GM21515 (cell line): ENCODE data around the gene CREB3L1.
A peak's percentile ranks its signal among the peaks of the same experiment; 100 is the strongest.

Source experiments
- ATAC-seq: cut with Tn5 transposase; IDR thresholded peaks from one replicate; pipeline ENCODE4 v1.9.1; 2021; ENCODE audit not compliant: unreplicated experiment

The CREB3L1 gene

DNA sequence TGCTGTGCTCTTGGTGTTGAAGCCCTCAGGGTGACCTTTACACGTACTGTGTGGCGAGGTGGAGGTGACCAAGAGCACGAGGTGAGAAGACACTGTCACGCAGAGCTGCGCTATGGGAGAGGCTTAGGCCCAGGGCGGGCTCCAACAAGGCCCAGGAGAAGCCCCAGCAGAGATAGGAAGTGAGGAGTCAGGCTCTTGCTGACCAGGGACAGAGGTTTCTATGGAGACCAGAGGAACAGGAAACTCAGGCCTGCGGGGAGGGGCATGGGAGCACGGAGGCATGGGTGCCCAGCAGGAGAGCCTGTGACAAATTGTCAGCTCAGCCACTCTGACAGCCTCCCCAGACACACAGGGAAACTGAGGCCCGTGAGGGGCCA lies 85.6 kb downstream of the CREB3L1 start:
- ATAC-seq: no peak

DNA sequence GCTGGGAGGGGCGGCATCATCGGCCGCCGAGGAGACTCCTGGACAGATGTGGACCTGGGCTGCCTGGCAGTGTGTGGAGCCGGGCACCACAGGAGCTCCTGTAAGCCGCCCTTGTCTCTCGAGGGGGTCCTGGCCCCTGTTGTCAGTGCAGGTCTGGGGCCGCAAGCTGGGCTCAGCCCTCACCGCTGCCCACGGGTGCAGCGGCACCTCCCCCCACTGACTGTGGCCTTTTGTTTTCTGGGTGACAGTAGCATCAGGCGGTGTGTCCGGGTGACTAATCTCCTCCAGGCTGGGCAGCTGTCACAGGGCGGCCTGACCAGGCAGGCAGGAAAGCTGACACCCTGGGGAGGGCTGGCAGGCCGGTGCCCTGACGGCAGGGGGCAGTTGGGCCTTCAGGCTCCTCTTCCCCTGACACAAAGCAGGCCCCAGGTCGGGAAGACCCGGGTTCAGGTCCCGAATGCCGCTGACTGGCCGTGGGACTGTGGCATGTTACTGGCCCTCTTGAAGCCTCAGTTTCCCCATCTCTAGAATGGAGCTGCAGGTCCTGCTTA lies 86.1 kb downstream of the CREB3L1 start:
- ATAC-seq: no peak

- no peak for ATAC-seq
Measured at GRCh38 chr11:46364056-46364455, 86.6 kb downstream of the CREB3L1 start.

GRCh38 chr11:46364791-46365190 lies 87.3 kb downstream of the CREB3L1 start:
- ATAC-seq: no peak

GRCh38 chr11:46366260-46366659 lies 88.8 kb downstream of the CREB3L1 start:
- no peak for ATAC-seq

DNA sequence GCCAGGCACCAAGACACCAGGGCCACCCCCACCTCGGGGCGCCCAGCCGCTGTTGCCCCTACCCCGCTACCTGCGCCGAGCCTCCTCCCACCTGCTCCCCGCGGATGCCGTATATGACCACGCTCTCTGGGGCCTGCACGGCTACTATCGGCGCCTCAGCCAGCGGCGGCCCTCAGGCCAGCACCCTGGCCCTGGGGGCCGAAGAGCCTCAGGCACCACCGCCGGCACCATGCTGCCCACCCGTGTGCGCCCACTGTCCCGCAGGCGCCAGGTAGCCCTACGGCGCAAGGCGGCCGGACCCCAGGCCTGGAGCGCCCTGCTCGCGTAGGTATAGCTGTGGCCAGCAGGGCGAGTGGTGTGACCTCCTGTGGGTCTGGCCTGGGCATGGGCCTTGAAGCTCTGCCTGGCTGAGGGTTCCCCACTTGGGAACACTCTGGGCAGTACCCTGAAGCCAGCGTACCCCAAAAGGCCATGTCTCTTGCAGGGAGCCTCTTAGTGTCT lies 89.2 kb downstream of the CREB3L1 start:
- no peak for ATAC-seq

DNA sequence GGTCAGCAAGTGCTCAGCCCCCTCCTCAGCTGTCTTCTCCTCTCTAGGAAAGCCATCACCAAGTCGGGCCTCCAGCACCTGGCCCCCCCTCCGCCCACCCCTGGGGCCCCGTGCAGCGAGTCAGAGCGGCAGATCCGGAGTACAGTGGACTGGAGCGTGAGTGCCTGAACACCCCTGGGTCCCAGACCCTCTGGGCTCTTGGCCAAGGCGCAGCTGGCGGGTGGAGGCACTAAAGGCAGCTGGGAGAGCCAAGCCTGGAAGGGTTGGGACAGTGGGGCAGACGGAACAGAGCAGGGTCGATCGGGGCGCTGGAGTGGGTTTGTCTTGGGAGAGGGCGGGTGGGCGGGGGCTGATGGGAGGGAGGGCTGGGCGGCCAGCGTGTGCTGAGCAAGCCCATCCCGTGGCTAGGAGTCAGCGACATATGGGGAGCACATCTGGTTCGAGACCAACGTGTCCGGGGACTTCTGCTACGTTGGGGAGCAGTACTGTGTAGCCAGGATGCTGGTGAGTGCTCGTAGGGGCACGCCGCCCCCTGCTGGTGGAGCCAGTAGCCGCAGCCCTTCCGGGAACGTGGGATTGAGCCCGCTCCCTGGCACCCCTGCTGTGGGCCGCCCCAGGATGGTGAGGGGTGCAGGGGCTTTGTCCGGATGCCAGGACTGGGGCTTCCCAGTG lies 89.9 kb downstream of the CREB3L1 start:
- peak; percentile 60 for ATAC-seq

GRCh38 chr11:46367916-46368267 lies 90.4 kb downstream of the CREB3L1 start:
- no peak for ATAC-seq

GRCh38 chr11:46369458-46370152 lies 92.1 kb downstream of the CREB3L1 start:
- peak; percentile 48 for ATAC-seq

DNA sequence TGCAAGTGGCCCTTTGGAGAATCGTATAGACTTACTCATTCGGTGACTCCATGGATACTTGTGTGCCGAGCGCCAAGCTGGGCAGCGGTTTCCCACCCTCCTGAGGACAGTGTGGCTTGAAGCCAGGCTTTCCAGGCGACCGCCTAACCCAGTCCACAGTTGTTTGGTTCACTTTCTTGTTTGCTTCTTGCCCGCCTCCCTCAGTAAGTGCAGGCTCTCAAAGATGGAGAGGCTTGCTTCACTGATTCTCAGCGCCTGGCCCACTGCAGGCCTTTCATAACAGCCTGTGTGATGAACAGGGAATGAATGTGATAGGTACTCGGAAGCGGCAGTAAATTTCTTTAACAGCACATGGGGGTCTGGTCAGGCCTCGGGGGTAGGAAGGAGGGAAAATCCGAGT lies 92.8 kb downstream of the CREB3L1 start:
- ATAC-seq: no peak
